AG04450 (cell line): ENCODE results near the gene ZSCAN20. TPM values are rescaled to one million over a fixed set of nuclear protein-coding genes. Genes with fewer than 3 reads are reported as not detected.

ENCODE experiments used
- CTCF ChIA-PET: fragments of 300-600, 350-600 bp; formaldehyde crosslinking; extraction: SDS; loops from one replicate; lab custom pipeline; 2022; ENCODE audit warnings: antibody characterized with exemption, inconsistent platforms; lab: Charles Lee
- POLR2A ChIA-PET: fragments of 350-600 bp; formaldehyde crosslinking; extraction: SDS; loops from one replicate; lab custom pipeline; 2021; ENCODE audit warnings: antibody characterized with exemption, inconsistent platforms; lab: Yijun Ruan, JAX
- DNase-seq: peaks from one replicate; pipeline ENCODE4 v3.0.0-alpha.2; 2011; ENCODE audit warnings: low read depth, low spot score
- H3K27ac ChIP-seq: one replicate; pipeline ENCODE4 v1.5.1; 2012; ENCODE audit warnings: low read depth, low read length, control low read depth
- H3K27me3 ChIP-seq: one replicate; pipeline ENCODE4 v1.6.0; 2012; ENCODE audit warnings: low read length; ENCODE audit not compliant: control insufficient read depth, insufficient read depth
- H3K4me3 ChIP-seq: 2 replicates; pipeline ENCODE4 v1.5.1; 2011; ENCODE audit warnings: mild to moderate bottlenecking, low read depth, low read length, control low read depth
- H3K9me3 ChIP-seq: 2 replicates; pipeline ENCODE4 v1.5.1; 2012; ENCODE audit warnings: low read length; ENCODE audit not compliant: control insufficient read depth, insufficient read depth
- CTCF ChIP-seq: IDR thresholded peaks from 2 replicates; pipeline ENCODE4 v1.5.1; 2011; ENCODE audit warnings: low read depth, low read length, control low read depth, inconsistent platforms
- polyA plus RNA-seq: library from polyadenylated mRNA; depleted of rRNA; stranded (reverse); fragments of >200 nt; gene quantifications from 2 replicates; pipeline ENCODE4 v1.2.3, GENCODE V29; 2011

ZSCAN20 gene
- polyA plus RNA-seq, 1 experiment = 3.9 TPM

- H3K27me3 ChIP-seq = no peaks in the 10 kb centered on the region
- H3K27ac ChIP-seq = no peak overlapping the region
- no peak overlapping the region for H3K4me3 ChIP-seq
- no peak for TF ChIP-seq CTCF
- no peaks in the 10 kb centered on the region for H3K9me3 ChIP-seq
- ChIA-PET CTCF (interaction anchor here (7.3 kb wide), 1 partner anchor 169 kb away, joined by 212 read pairs; no protein-coding TSS in a partner anchor), POLR2A (no interaction called here)
- no peak for DNase-seq
Measured at GRCh38 chr1:33466159-33466558, 6.3 kb upstream of the ZSCAN20 start.

- ChIA-PET POLR2A (interaction anchor here (1.1 to 1.2 kb wide), 2 partner anchors 147 to 175 kb away, joined by 3 read pairs; partner anchors contain the start of gene A3GALT2), CTCF (interaction anchor here (0.6 to 7.3 kb wide), 5 partner anchors 9 to 341 kb away, joined by 3 to 212 read pairs (median 4); no protein-coding TSS in a partner anchor)
- Histone ChIP-seq H3K4me3 (no peak overlapping the region), H3K27me3 (no peaks in the 10 kb centered on the region), H3K9me3 (no peaks in the 10 kb centered on the region), H3K27ac (no peak overlapping the region)
- no peak for TF ChIP-seq CTCF
- DNase-seq = no peak
Measured at GRCh38 chr1:33468011-33468410, 4.4 kb upstream of the ZSCAN20 start.

GRCh38 chr1:33468531-33468930 is 3.9 kb upstream of the ZSCAN20 start:
- no peak overlapping the region for H3K27ac ChIP-seq
- no peaks in the 10 kb centered on the region for H3K27me3 ChIP-seq
- H3K4me3 ChIP-seq = no peak overlapping the region
- ChIA-PET CTCF (interaction anchor here (0.8 to 7.3 kb wide), 4 partner anchors 8 to 171 kb away, joined by 4 to 212 read pairs (median 6); no protein-coding TSS in a partner anchor), POLR2A (interaction anchor here (1.1 to 1.2 kb wide), 2 partner anchors 148 to 175 kb away, joined by 3 read pairs; partner anchors contain the start of gene A3GALT2)
- TF ChIP-seq CTCF = no peak
- no peak for DNase-seq
- H3K9me3 ChIP-seq = no peaks in the 10 kb centered on the region

- POLR2A ChIA-PET = interaction anchor here (1.1 to 1.2 kb wide), 2 partner anchors 148 to 176 kb away, joined by 3 read pairs; partner anchors contain the start of gene A3GALT2
- Histone ChIP-seq H3K27ac (no peak overlapping the region), H3K4me3 (no peak overlapping the region), H3K9me3 (no peaks in the 10 kb centered on the region), H3K27me3 (no peaks in the 10 kb centered on the region)
- no peak for DNase-seq
- CTCF ChIA-PET = interaction anchor here (0.8 to 7.3 kb wide), 5 partner anchors 8 to 172 kb away, joined by 3 to 212 read pairs (median 6); no protein-coding TSS in a partner anchor
- TF ChIP-seq CTCF = no peak
Measured at GRCh38 chr1:33468967-33469366, 3.5 kb upstream of the ZSCAN20 start.

GRCh38 chr1:33469691-33470090 is 2.8 kb upstream of the ZSCAN20 start:
- ChIA-PET CTCF (interaction anchor here (0.7 to 7.3 kb wide), 13 partner anchors 9 to 329 kb away, joined by 3 to 212 read pairs (median 4); no protein-coding TSS in a partner anchor), POLR2A (interaction anchor here (2.1 kb wide), 1 partner anchor 174 kb away, joined by 4 read pairs; no protein-coding TSS in a partner anchor)
- no peak for DNase-seq
- no peaks in the 10 kb centered on the region for H3K27me3 ChIP-seq
- H3K27ac ChIP-seq = no peak overlapping the region
- no peak overlapping the region for H3K4me3 ChIP-seq
- no peak for TF ChIP-seq CTCF
- no peaks in the 10 kb centered on the region for H3K9me3 ChIP-seq
